Spleen (tissue), 11 donors: ENCODE measurements around the gene EIF4G1. TPM values are rescaled to one million over a fixed set of nuclear protein-coding genes. Genes with fewer than 3 reads are reported as not detected.

ENCODE experiments used
- DNase-seq: peaks from one replicate; pipeline ENCODE4 v3.0.0-alpha.2; 2020
- H3K27ac ChIP-seq, 8 donors: fragments of 200-600 bp; sonication (generic) in 7 of 8; 1 replicate in 4 of 8; 2 replicates in 4 of 8; pipeline versions ENCODE4 v1.5.0 to v1.8.0; 2016 to 2021; ENCODE audit warnings: inconsistent platforms in 4 of 8, mild to moderate bottlenecking in 4 of 8, moderate library complexity in 1 of 8
- H3K27me3 ChIP-seq, 7 donors: fragments of 200-600 bp; sonication (generic) in 6 of 7; replicated peaks in 1 of 7; 1 replicate in 4 of 7; 2 replicates in 3 of 7; pipeline versions ENCODE4 v1.5.0 to v1.8.0; 2016 to 2021; ENCODE audit warnings: inconsistent platforms in 3 of 7, mild to moderate bottlenecking in 1 of 7
- H3K36me3 ChIP-seq, 6 donors: fragments of 200-600 bp; sonication (generic) in 5 of 6; 1 replicate in 4 of 6; 2 replicates in 2 of 6; pipeline versions ENCODE4 v1.5.0 to v1.8.0; 2016 to 2021; ENCODE audit warnings: inconsistent platforms in 2 of 6
- H3K4me1 ChIP-seq, 6 donors: fragments of 200-600 bp; sonication (generic) in 5 of 6; 1 replicate in 3 of 6; 2 replicates in 3 of 6; pipeline versions ENCODE4 v1.5.0 to v1.8.0; 2016 to 2021; ENCODE audit warnings: inconsistent platforms in 3 of 6
- H3K4me3 ChIP-seq, 8 donors: fragments of 200-600 bp; sonication (generic) in 7 of 8; 1 replicate in 4 of 8; 2 replicates in 4 of 8; pipeline versions ENCODE4 v1.5.0 to v1.8.0; 2016 to 2021; ENCODE audit warnings: inconsistent platforms in 4 of 8, mild to moderate bottlenecking in 4 of 8, moderate library complexity in 2 of 8
- H3K9me3 ChIP-seq, 8 donors: fragments of 200-600 bp; sonication (generic) in 7 of 8; 1 replicate in 4 of 8; 2 replicates in 4 of 8; pipeline versions ENCODE4 v1.5.0 to v1.8.0; 2016 to 2021; ENCODE audit warnings: inconsistent platforms in 4 of 8
- POLR2A ChIP-seq, 3 donors: fragments of 450-650 bp; IDR thresholded peaks; one replicate each; pipeline ENCODE4 v1.5.1; 2017; ENCODE audit warnings: antibody characterized with exemption in 3 of 3, mild to moderate bottlenecking in 1 of 3
- POLR2AphosphoS5 ChIP-seq, 3 donors: sonication (generic); formaldehyde crosslinking; IDR thresholded peaks; one replicate each; pipeline ENCODE4 v1.5.1; 2017; ENCODE audit warnings: antibody characterized with exemption in 3 of 3
- WGBS, 5 donors: extraction: QIAGEN DNeasy Blood & Tissue Kit in 3 of 5; methylation state at CpG; one replicate each; pipeline versions ENCODE4 v1.1.5 to v1.1.7; 2013 to 2018; 5-methylcytosine and 5-hydroxymethylcytosine counted together
- intact Hi-C: fragments of 100-400 bp; cut with DNase I; formaldehyde crosslinking; loops from one replicate; pipeline ENCODE4 v1.15.0; 2023; ENCODE audit warnings: low total_unique reads
- polyA plus RNA-seq, 3 donors: library from polyadenylated mRNA; stranded (reverse); fragments of 200-250 nt; gene quantifications; one replicate each; pipeline ENCODE4 v1.2.1, GENCODE V29; 2013
- total RNA-seq, 7 donors: library from RNA; depleted of rRNA in 3 of 7; stranded (reverse); fragments of >200 nt in 3 of 7; fragmentation: NEBNext Ultra II Directional in 4 of 7; extraction: Animal tissue kit (Norgen Biotek cat#: 25700) in 4 of 7; gene quantifications; one replicate each; pipeline versions ENCODE4 v1.1.0 to v1.2.1, GENCODE V29; 2016 to 2021
- TF ChIP-seq, protein P1 (sequence below), 11 experiments: fragments of 200-600 bp in 7 of 11; fragments of 450-650 bp in 4 of 11; sonication (generic) in 4 of 11; IDR thresholded peaks in 8 of 11; conservative IDR thresholded peaks in 3 of 11; 1 replicate in 7 of 11; 2 replicates in 4 of 11; pipeline versions ENCODE4 v1.4.0 to v1.8.0; 2016 to 2021; ENCODE audit warnings: antibody characterized with exemption in 11 of 11, inconsistent platforms in 4 of 11, mild to moderate bottlenecking in 1 of 11
- donor health status: healthy with polysubstance abuse.
- donor health status: DM: no; HTN: no; CAD: no; lungs with moderate emphysema.
- donor health status: DM: no; HTN: no; CAD: no.
- donor health status: Bipolar disorder and iron deficiency.
- donor health status: healthy.
- donor health status: DM: no; HTN: no; CAD: no.
- donor health status: DM: yes; HTN: yes; CAD: no.

The EIF4G1 gene
- total and polyA plus RNA-seq, 10 donors: 83.4 to 294 (median 230) TPM

DNA sequence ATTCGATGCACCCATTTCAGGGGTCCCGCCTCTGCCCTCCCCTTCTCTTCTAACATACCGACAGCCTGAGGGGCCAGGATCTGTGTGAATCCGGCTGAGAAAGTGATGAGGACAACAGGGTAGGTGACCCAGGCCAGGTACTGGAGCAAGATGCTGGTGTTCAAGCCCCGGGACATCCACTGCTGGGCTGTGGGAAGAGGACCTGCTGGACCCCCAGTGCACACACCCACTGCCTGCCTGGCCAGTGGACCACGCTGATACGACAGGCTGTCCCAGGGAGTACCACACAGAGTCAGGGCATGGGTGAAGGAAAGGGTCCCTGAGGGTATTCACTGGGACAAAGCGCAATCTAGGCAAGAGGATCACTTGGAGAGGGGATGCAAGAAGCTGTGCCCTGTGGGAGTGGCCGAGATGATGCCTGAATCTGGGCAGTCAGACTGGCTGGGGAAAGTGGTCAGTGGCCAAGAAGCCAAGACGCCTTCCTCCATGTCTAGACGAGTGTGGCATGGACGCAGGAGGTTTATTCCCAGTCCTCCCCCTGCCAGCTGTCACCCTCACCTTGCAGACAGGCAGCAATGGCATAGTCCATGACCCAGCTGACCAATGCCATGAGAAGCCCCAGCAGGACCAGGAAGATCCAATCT, 43.8 kb downstream of the EIF4G1 start:
- 89 to 95% (median 91%) methylated on average over 11 to 12 of the region's 12 CpGs for WGBS, 5 donors
- DNase-seq: no peak

DNA sequence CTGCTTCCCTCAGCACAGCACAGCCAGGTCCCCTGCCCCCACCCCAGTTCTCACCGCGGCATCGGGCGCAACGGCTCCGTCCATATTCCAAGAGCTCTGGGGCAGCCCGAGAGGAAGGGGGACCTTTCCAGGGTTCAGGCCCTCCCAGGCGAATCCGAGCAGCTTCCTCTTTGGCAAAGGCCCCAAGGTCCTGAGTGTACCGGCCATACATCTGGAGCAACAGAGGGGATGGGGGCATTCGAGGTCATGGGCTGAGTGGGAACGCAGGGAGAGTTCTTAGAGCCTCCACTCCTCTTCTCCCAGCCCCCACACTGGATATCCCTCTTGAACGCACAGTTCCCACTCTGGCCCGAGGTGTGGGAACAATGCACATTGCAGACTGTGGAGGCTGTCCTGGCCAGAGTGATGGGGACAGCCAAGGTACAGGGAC, 44.5 kb downstream of the EIF4G1 start:
- intact Hi-C loops: no loop called here
- Histone ChIP-seq H3K4me3 (no peak overlapping the region), H3K27ac (no peak overlapping the region), H3K9me3 (no peaks in the 10 kb centered on the region), H3K36me3 (peaks cover 0 to 15% (median 0%) of the 10 kb centered on the region in 6 donors), H3K27me3 (no peaks in the 10 kb centered on the region), H3K4me1 (peaks cover 4 to 50% (median 28%) of the 10 kb centered on the region in 6 donors)
- 67 to 83% (median 72%) methylated on average over 12 to 14 of the region's 14 CpGs for WGBS, 5 donors
- TF ChIP-seq, protein P1, sequence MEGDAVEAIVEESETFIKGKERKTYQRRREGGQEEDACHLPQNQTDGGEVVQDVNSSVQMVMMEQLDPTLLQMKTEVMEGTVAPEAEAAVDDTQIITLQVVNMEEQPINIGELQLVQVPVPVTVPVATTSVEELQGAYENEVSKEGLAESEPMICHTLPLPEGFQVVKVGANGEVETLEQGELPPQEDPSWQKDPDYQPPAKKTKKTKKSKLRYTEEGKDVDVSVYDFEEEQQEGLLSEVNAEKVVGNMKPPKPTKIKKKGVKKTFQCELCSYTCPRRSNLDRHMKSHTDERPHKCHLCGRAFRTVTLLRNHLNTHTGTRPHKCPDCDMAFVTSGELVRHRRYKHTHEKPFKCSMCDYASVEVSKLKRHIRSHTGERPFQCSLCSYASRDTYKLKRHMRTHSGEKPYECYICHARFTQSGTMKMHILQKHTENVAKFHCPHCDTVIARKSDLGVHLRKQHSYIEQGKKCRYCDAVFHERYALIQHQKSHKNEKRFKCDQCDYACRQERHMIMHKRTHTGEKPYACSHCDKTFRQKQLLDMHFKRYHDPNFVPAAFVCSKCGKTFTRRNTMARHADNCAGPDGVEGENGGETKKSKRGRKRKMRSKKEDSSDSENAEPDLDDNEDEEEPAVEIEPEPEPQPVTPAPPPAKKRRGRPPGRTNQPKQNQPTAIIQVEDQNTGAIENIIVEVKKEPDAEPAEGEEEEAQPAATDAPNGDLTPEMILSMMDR (IDR thresholded peaks at IDR 0.05 in 8 of 11, conservative IDR thresholded peaks at IDR 0.05 in 3 of 11): no peak
- TF ChIP-seq POLR2AphosphoS5 (IDR thresholded peaks at IDR 0.05): no peak
- no peak for DNase-seq

More for the DNA sequence above, 43.8 kb downstream of the EIF4G1 start:
- TF ChIP-seq POLR2A (IDR thresholded peaks at IDR 0.05): no peak
- TF ChIP-seq POLR2AphosphoS5 (IDR thresholded peaks at IDR 0.05): no peak
- TF ChIP-seq, protein P1 (IDR thresholded peaks at IDR 0.05 in 8 of 11, conservative IDR thresholded peaks at IDR 0.05 in 3 of 11): no peak
- intact Hi-C loops: no loop called here
- Histone ChIP-seq H3K27ac (no peak overlapping the region), H3K4me3 (no peak overlapping the region), H3K27me3 (no peaks in the 10 kb centered on the region), H3K4me1 (peaks cover 0 to 46% (median 23%) of the 10 kb centered on the region in 6 donors), H3K36me3 (peaks cover 0 to 15% (median 0%) of the 10 kb centered on the region in 6 donors), H3K9me3 (no peaks in the 10 kb centered on the region)

DNA sequence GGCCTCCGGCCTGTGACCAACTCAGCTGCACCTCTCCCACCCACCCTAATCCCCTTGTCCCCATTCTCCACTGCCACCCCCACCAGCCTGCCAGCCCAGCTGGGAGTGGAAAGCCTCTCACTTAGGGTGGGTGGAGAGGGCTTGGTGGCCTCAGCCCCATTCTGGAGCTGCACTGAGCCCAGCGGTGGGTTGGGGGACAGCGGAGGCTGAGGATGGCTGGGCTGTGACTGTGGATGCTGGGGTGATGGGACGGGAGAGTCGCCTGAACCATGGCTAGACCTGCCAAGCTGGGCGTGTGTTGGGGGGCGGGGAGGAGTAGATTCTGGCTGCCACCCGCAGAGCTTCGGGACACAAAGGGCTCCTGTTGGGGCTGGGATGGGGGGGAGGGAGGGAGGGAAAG, 45.2 kb downstream of the EIF4G1 start:
- H3K9me3 ChIP-seq: no peaks in the 10 kb centered on the region
- TF ChIP-seq POLR2A (IDR thresholded peaks at IDR 0.05) (no peak), POLR2AphosphoS5 (IDR thresholded peaks at IDR 0.05) (no peak)
- TF ChIP-seq, protein P1 (IDR thresholded peaks at IDR 0.05 in 8 of 11, conservative IDR thresholded peaks at IDR 0.05 in 3 of 11): no peak
- intact Hi-C loops: no loop called here
- no peaks in the 10 kb centered on the region for H3K27me3 ChIP-seq
- peaks cover 11 to 50% (median 29%) of the 10 kb centered on the region in 6 donors for H3K4me1 ChIP-seq
- H3K4me3 ChIP-seq: no peak overlapping the region
- 80 to 90% (median 85%) methylated on average over 8 to 9 of the region's 9 CpGs for WGBS, 5 donors
- peaks cover 0 to 18% (median 0%) of the 10 kb centered on the region in 6 donors for H3K36me3 ChIP-seq
- H3K27ac ChIP-seq: no peak overlapping the region
- DNase-seq: no peak

DNA sequence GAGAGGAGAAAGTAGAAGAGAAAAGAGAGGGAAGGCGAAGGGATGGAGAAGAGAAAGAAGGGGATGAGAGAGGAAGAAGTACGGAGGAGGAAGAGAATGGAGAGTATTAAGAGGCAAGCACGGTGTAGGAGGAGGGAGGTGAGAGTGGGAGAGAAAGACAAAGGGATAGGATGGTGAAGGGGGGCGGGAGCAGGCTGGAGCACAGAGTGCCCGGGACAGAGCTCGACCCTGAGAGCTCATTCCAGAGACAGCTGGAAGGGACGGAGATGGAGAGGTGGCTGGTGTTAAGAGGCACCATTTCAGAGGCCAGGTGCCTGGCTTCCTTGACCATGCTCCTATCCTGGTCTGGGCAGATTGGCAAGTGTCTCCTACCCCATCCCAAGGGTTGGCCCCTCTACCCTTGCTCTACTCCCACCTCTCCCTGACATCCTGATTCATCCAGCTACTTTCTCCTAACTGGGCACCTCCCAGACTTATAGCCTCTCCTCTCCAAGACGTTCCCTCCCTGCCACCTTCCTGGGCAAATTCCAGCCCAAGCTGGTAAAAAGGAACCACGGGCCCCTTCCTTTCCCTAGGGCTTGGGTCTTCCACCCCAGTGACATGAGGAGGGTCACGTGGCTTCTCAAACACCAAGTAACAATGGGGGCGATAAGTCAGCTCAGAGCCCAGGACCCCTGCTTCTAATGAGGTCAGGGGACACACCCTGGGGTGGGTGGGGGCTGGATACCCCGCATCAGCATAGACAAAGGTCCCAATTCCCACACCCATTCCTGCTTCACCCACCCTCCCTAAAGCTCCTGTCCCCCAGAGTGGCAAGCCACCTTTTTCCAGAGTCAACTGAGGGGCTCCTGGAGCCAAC, 45.9 kb downstream of the EIF4G1 start:
- Histone ChIP-seq H3K27ac (no peak overlapping the region), H3K9me3 (no peaks in the 10 kb centered on the region), H3K4me3 (peak overlapping the region in 6 of 8 donors; percentile 83 to 98 (median 92)), H3K4me1 (peaks cover 11 to 55% (median 31%) of the 10 kb centered on the region in 6 donors), H3K27me3 (no peaks in the 10 kb centered on the region), H3K36me3 (peaks cover 0 to 20% (median 2%) of the 10 kb centered on the region in 6 donors)
- no peak for TF ChIP-seq POLR2AphosphoS5 (IDR thresholded peaks at IDR 0.05)
- no peak for TF ChIP-seq POLR2A (IDR thresholded peaks at IDR 0.05)
- TF ChIP-seq, protein P1 (IDR thresholded peaks at IDR 0.05 in 8 of 11, conservative IDR thresholded peaks at IDR 0.05 in 3 of 11): no peak
- intact Hi-C loops: no loop called here
- DNase-seq: no peak
- WGBS, 5 donors: 81 to 88% (median 84%) methylated on average over 10 to 12 of the region's 12 CpGs
